HG03060 (cell line): ENCODE data around the gene ZIC1.

Source experiments
- ATAC-seq: cut with Tn5 transposase; IDR thresholded peaks from one replicate; pipeline ENCODE4 v1.9.1; 2021; ENCODE audit warnings: low read depth, moderate number of reproducible peaks; ENCODE audit not compliant: unreplicated experiment

Gene ZIC1

DNA sequence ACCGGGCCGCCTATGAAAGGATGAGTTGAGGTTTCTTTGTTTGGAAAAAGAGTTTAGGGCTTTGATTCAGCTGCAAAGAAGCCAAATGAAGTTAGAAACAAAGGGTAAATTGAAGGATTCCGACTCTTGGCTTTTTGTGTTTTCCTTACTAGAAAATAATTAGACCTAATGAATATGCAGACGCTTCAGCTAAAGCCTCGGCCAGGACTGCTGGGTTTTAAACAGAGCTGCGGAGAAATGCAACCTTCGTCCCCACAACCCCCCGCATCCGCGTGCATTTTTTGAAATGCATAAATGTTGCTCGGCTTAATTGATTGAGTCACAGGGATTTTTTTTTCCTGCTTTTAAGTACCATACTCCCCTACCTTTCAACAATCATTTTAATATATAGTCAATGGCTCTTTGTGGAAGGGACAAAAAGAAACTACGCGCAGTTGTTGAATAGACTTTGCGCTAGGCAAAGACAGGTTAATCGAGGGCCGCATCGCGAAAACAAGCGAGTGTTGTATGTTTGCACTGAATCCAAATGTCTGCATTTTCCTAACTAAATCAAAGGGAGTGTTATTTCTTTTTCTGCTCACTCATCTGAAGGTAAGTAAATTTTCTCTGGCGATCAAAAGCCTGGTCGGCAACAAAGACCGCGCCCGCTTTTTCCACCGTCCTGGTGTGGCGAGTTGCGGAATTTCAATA lies 1.5 kb upstream of the ZIC1 start:
- no peak for ATAC-seq

DNA sequence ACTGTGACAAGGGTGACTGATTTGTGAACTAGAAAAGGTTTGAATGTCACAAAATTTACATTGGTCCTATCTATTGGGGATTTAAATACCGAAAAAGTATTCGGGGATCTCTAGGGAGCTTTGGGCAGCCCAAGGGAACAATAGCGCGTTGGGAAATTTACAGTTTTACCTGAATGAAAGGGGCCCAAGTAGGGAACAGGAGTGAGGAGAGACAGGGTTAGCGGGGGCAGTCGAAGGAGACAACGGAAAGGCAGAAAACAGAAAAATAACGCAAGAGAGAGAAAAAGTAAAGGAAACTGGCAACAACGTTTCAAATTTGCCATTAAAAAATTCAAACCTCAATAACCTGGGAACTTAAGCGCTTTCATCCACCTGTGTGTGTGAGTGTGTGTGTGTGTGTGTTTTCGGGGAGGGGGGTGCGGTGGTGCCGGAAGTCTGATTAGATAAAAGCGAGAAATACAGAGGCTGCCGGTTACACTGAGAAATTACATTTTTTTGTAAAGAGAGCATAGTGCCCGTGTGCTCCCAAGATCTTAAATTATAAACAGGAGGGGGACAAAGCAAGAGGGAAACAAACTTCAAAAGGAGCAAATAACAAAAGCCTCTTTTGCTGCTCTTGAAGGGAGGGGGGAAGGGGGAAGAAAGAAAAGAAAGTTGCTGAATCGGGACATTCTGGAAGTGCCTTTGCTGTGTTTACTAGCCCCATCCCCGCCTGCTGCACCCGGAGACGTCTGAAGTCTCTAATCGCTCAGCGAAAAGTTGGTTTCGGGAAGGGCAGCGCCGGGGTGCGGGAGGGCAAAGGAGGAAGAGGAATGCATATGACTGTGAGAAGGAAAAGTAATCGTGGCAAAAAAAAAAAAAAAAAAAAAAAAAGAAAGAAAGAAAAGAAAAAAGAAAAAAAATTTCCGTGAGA lies 721 bp upstream of the ZIC1 start:
- ATAC-seq = no peak

DNA sequence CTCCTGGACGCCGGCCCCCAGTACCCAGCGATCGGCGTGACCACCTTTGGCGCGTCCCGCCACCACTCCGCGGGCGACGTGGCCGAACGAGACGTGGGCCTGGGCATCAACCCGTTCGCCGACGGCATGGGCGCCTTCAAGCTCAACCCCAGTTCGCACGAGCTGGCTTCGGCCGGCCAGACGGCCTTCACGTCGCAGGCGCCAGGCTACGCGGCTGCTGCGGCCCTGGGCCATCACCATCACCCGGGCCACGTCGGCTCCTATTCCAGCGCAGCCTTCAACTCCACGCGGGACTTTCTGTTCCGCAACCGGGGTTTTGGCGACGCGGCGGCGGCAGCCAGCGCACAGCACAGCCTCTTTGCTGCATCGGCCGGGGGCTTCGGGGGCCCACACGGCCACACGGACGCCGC lies 956 bp downstream of the ZIC1 start:
- ATAC-seq = no peak

DNA sequence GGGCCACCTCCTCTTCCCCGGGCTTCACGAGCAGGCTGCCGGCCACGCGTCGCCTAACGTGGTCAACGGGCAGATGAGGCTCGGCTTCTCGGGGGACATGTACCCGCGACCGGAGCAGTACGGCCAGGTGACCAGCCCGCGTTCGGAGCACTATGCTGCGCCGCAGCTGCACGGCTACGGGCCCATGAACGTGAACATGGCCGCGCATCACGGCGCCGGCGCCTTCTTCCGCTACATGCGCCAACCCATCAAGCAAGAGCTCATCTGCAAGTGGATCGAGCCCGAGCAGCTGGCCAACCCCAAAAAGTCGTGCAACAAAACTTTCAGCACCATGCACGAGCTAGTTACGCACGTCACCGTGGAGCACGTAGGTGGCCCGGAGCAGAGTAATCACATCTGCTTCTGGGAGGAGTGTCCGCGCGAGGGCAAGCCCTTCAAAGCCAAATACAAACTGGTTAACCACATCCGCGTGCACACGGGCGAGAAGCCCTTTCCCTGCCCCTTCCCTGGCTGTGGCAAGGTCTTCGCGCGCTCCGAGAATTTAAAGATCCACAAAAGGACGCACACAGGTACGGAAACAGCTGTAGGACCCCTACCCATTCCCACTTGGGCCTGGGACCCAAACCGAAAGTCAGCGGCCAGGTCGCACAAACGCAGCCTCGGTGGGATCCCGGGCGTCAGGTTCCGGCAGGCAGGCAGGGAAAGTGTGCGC lies 1.5 kb downstream of the ZIC1 start:
- ATAC-seq = no peak

DNA sequence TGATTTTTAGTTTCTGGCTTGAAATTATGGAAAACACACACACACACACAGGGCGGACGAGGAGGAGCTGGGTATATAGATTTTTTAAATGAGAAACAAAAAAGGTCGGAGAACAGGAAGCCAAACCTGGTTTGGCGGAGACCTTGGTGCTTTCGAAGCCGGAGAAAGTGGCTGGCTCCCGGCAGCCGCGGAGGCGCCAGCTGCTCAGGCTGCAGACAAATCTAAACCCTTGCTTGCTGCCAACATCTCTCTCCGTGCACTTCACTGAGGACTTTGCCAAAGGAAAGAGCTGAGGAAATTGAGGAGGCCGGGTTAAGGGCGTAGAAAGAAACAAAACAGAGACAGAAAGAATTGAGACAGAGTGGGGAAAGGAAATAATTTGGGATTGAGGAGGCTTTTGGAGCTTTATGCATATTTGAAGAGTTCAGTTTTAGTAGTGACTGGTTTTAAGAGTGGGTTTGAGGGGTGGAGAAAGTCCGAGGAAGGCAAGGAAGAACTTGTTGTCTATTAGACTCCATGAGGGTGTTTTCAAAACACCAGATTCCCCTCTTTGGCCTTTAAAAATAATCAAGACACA lies 2.2 kb downstream of the ZIC1 start:
- no peak for ATAC-seq

DNA sequence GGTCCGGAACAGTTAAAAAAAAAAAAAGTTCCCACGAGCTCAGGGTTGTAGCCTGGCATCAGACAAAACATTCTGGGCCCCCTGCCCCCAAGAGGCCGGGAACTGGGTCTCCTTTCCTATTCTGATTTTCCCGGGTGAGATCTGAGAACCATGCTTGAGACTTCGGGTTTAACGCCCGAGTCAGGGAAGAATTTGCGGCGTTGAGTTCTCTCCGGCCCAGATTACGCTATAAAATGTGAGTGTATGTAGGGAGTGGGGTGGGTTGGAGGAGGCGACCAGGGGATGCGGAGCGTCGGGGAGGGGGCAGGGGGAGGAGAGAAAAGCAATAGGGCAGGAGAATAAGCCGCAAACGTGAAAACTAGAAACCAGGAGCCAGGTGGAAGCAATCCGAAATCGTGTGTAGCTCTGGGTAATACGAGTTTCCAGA lies 2.7 kb downstream of the ZIC1 start:
- no peak for ATAC-seq

DNA sequence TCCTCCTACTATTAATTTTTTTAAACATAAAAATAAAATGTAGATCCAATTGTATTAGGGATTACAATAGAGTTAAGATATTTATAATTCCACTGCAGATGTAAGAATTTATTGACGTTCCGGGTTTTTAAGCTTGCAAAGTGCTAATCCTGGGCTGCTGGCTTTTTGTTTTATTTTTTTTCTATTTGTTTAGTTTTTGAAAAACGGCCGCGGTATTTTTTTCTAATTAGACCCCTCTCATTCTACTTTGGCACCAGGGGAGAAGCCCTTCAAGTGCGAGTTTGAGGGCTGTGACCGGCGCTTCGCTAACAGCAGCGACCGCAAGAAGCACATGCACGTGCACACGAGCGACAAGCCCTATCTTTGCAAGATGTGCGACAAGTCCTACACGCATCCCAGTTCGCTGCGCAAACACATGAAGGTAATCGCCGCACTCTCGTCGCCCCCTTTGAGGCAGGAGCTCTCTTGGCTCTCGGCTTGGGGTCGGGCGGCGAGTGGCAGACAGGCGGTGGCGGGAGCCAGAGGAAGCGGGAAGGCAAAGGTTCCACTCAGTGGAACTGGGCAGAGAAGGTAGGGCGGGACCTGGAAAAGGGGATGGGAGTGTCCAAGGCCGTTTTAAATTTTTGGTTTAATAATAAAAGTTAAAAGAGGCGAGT lies 3.2 kb downstream of the ZIC1 start:
- no peak for ATAC-seq

DNA sequence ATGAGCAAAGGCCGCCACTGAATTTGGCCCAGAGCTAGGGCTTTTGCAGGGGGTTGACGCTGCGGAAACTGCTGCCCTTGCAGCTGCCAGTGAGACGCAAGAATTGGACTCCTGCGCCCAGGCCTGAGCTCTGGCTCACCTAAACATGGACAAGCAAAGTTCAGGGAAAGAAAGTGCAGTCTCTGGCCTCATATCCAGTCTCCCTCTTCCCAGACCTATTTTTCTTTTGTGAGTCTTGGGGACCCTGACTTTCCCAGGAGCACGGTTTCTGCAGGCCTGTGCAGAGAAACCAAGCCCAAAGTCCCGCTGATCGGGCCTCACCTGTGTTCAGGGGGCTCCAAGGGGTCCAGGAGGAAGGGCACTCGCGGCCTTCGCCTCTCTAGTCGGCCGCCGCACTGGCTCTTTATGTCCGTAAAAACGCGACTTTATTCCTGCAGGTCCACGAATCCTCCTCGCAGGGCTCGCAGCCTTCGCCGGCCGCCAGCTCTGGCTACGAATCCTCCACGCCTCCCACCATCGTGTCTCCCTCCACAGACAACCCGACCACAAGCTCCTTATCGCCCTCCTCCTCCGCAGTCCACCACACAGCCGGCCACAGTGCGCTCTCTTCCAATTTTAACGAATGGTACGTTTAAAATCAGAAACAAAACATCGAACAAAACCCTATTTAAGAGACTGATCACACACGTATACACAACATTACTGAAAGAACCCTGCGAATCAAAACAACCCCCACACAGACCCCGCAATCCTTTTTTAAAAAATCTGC lies 3.9 kb downstream of the ZIC1 start:
- no peak for ATAC-seq

DNA sequence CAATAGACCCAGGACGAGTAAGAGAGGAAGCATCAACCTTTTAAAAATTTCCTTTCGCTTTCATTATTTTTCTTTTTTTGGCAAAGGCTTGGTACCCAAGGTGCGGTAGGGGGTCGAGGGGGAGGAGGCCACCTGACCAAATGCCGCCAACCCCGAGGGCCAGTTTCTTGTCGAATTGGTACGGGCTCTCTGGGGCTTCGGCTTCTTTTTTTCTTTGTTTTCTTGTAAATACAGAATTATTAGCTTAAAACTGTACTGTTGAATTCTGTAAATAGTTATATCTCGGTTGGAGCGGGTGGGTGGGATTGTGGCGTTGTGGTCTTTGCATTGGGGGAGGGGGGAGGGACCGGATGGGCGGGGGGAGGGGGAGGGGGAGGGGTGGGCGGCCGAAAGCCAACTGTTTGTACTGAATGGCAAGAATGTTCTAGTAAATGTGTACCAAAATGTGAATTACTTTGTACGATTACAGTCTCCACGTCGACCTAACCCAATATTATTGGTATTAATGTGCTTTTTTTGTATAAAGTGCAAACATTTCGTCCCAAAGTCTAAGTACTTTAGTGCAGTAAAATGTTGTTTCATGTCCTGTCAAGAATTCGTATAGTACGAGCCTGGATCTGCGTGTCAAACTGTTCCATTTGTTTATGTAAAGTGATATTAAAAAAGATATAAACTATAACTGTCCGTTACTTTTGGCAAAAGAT lies 4.7 kb downstream of the ZIC1 start:
- ATAC-seq = no peak

DNA sequence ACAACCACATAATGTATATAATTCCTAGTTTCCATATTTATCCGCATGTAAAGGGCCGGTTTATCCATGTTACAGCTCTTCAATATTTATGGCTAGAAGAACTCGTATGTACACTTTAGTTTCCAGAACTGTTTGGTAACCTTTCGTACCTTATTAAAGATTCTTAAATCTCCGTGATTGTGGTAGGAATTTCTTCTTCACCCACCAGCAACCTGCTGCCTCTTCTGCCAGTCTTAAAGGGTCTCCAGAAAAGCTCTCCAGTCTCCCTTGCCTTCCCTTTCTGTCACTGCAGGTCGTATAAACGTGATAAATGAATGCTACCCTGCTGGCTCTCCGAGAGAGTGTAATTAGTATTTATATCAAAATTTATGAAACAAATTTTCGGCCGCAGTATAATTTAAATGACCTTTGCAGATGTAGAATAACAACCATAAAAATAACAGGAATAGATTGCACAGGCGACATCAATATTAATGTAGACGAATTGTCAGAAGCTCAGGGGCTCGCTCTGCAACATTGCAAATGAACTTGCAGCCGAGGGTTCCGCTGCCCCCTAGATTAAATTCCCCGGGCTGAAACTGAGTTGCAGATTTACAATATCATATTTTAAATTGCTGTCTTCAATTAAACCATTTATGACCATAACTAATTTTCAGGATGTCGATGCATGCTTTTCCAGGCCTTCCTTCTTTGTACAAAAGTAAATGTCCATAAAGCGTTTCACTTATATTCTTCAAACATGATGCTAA lies 5.4 kb downstream of the ZIC1 start:
- no peak for ATAC-seq

DNA sequence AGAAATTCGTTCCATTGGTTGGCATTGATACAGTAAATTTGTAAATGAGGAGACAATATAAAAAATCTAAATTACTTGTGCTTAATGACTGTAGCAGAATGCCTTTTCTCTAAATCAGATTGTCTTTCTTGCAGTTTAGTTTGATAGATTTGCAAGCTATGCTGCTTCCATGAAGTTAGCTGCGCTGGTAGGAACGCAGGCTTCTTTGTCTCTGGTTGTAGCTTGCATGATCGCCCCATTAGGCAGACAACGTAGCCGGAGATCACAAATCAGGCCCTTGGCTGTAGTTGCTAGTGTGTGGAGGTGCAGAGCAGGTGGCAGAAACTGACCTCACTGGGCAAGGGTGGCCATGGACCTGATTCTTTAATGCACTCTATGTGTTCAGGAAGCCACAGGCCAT lies 6.1 kb downstream of the ZIC1 start:
- ATAC-seq = no peak

DNA sequence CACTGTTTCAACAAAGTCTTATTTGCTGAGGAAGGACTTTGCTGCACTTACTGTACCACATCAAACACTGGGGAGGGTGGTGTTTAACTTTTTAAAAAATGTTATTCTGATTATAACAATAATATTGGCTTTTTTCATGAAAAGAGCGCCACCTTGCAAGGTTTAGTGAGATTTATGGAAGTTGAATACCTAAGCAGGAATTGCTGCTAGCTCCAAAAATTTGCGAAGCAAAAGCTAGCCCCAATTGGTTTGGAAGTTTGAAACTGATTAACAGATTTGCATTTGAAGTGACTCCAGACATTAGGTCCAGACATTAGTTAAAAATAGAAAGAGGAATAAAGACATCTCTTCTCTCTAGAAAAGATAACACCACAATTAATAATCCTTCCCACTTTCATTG lies 6.7 kb downstream of the ZIC1 start:
- ATAC-seq = no peak

DNA sequence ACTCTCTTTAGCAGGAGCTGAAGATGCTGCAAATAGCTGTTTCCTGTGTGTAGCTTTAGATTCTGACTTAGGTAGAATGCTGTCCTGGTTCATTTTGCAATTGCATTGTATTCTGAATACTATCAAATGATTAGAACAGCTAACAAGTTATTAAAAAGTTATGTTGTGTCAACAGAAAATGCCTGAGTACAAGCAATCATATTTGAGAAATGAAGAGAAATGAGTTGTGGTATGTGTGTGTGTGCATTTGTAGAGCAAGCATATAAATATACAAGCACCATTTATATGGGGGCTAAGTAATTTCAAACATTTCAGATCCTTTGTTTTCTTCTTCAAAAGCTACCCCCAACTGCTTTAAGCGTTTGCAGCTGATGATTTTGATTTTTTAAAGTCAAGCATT lies 7.8 kb downstream of the ZIC1 start:
- no peak for ATAC-seq

DNA sequence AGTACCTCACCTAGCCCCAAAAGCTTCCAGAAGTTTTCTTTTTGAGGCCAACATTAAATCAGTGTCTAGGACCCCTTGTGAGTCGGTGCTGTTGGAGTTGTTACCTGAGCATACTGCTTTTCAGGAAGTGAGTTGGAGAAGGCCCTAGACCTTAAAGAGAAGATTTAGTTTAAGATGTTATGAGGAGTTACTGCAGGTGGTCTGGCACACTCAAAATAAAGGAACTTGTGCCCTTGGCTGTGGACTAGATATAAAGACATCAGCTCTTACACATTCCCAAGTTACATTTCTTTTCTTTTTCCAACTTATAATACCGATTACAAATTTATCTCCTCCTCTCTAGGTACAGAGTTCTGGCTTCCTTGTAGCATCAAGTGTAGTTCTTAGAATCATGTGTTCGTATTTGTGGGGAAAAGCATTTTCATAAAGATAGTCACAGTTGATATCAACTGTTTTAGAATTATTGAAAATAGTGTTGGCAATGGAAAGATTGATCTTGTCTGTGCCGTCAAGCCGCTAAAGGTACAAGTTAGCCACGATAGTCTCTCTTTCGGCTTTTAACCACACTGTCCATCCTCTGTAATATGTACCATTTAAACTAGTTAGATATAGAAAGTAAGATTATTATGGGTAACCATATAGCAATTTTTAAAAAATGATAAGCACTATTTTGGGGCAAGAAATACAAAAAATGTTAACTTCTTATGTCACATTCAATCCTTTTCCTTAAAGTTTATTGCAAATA lies 8.6 kb downstream of the ZIC1 start:
- no peak for ATAC-seq

DNA sequence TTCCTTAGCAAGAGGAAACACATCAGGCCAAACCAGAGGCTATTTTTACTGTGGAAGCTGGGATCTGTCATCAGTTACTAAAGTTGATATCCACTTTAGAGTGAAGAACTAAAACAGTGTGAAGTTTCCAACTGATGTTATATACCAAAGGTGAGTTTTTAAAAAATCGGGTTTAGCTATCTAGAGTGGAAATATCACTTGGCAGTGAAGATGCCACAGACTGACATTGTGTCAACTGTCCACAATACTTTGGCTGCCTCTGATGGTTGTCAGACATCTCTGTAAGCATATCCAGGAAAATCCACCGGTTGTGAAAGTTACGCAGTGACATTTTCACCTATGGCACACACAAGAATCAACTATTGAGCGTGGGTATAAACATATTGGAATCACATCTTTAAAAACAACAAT lies 9.2 kb downstream of the ZIC1 start:
- no peak for ATAC-seq

DNA sequence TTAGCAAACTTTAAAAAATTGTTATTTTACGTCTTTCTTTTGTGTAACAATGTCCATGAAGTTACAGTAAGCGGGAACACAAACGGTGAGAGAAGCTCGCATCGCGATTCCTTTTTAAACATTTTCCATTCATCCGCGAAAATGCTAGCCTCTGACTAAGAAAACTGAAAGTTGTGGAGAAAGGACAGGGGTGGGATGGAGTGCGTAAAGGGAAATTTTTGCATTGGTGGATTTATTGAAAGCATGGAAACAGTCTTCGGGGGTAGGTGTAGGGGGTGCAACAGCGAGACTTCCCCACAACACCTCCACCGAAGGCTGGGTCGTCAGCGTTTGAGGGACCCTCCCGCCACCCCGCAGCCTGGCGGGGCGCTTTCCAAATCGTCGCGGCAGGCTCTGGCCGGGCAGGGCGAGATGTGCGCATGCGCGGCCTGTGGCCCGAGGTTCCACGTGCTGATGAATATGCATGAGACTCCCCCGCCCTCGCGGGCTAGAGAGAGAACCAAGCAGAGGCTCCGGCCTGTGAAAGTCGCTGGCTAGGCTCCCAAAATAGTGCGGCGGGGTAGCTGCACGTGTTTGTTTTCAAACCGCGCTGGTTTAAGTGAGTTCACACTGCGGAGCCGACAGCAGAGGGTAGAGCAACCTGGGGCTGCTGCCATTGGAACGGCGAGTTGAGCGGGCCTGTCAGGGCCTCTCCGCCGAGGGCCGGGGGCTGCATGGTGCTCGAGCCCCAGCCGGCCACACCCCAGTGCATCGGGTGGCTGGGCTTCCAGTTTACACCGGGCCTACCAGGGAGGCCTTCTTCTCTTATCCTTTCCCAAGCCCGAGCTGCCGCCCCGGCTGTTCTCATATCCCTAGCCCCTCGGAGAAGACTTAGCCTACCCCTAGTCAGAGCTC lies 9.9 kb downstream of the ZIC1 start:
- ATAC-seq = no peak

DNA sequence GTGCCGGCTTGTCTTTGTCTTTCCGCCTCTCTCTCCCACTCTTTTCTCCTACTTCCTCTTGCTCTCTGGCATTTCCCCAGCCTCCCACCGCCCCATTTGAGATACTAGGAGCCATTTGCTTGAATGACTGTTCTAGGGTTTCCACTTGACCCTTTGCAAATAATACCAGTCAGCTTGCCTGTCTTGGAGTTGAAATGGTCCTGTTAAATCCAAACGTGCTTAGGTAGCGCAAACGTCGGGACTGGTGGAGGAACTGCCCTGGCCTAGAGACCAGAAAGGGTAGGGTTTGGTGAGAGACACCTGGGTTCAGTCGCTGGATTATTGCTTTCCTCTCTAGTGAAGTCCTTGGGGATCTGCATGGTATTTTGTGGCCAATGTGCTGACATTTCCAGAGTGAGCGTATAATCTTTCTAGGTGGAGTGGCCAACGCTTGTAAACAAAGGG lies 10.6 kb downstream of the ZIC1 start:
- no peak for ATAC-seq
